ENCODE measurements around the gene RAB5A. TPM values are rescaled to one million over a fixed set of nuclear protein-coding genes. Genes with fewer than 3 reads are reported as not detected.
"Not testable (repeated sequence)": the region's sequence is repeated elsewhere in the genome, so short reads cannot be mapped to it uniquely, and the experiment has no call there.

Gene RAB5A
- total and polyA plus RNA-seq, 12 donors, result 36.8 to 102 (median 52.0) TPM

GRCh38 chr3:19947549-19948225, 790 bp downstream of the RAB5A start:
- Histone ChIP-seq H3K4me3 (peak overlapping the region; percentile 57 to 94 (median 84)), H3K9me3 (replicated peaks in 1 of 3) (no peaks in the 10 kb centered on the region), H3K36me3 (replicated peaks in 1 of 2) (peaks cover 0 to 8% of the 10 kb centered on the region in 2 donors), H3K27ac (peak overlapping the region; percentile 85 to 99 (median 98)), H3K27me3 (no peaks in the 10 kb centered on the region), H3K4me1 (replicated peaks in 1 of 2) (peaks cover 16 to 40% of the 10 kb centered on the region in 2 donors)
- intact Hi-C loops (cut with DNase I), result loop anchor here in 1 of 2 donors (5.0 to 10.0 kb wide), 2 partner anchors 97 to 240 kb away; partner anchors contain the start of genes KAT2B and SGO1
- TF ChIP-seq CTCF (IDR thresholded peaks at IDR 0.05) (no peak), POLR2A (IDR thresholded peaks at IDR 0.05) (no peak)
- DNase-seq, result peak; percentile 65 to 78 (median 68)
- WGBS, 4 donors, result 0 to 3% (median 1%) methylated on average over 3 to 30 of the region's 30 CpGs

- Histone ChIP-seq H3K36me3 (replicated peaks in 1 of 2) (peaks cover 0 to 8% of the 10 kb centered on the region in 2 donors), H3K27ac (peak overlapping the region in 4 of 5 donors; percentile 85 to 99 (median 98)), H3K27me3 (no peaks in the 10 kb centered on the region), H3K4me1 (replicated peaks in 1 of 2) (peaks cover 16 to 40% of the 10 kb centered on the region in 2 donors), H3K9me3 (replicated peaks in 1 of 3) (no peaks in the 10 kb centered on the region), H3K4me3 (peak overlapping the region in 3 of 4 donors; percentile 57 to 94 (median 80))
- intact Hi-C loops (cut with DNase I), result loop anchor here in 1 of 2 donors (5.0 to 10.0 kb wide), 2 partner anchors 97 to 239 kb away; partner anchors contain the start of genes KAT2B and SGO1
- 0 to 8% (median 2%) methylated on average over 2 of the region's 2 CpGs for WGBS, 4 donors
- TF ChIP-seq POLR2A (IDR thresholded peaks at IDR 0.05) (no peak), CTCF (IDR thresholded peaks at IDR 0.05) (no peak)
- no peak for DNase-seq
Measured at GRCh38 chr3:19948226-19948591, 1.3 kb downstream of the RAB5A start.

- 82 to 95% (median 87%) methylated on average over 2 of the region's 2 CpGs for WGBS, 4 donors
- TF ChIP-seq CTCF (IDR thresholded peaks at IDR 0.05) (no peak), POLR2A (IDR thresholded peaks at IDR 0.05) (no peak)
- intact Hi-C loops (cut with DNase I), result no loop called here
- Histone ChIP-seq H3K27ac (no peak overlapping the region), H3K27me3 (no peaks in the 10 kb centered on the region), H3K36me3 (replicated peaks in 1 of 2) (peaks cover 0 to 21% of the 10 kb centered on the region in 2 donors), H3K4me1 (replicated peaks in 1 of 2) (peaks cover 16 to 40% of the 10 kb centered on the region in 2 donors), H3K4me3 (no peak overlapping the region), H3K9me3 (replicated peaks in 1 of 3) (no peaks in the 10 kb centered on the region)
- no peak for DNase-seq
Measured at GRCh38 chr3:19950316-19950715, 3.4 kb downstream of the RAB5A start.

- Histone ChIP-seq H3K36me3 (replicated peaks in 1 of 2) (peaks cover 0 to 21% of the 10 kb centered on the region in 2 donors), H3K27me3 (no peaks in the 10 kb centered on the region), H3K9me3 (replicated peaks in 1 of 3) (no peaks in the 10 kb centered on the region), H3K4me1 (replicated peaks in 1 of 2) (peaks cover 4 to 17% of the 10 kb centered on the region in 2 donors), H3K4me3 (no peak overlapping the region), H3K27ac (no peak overlapping the region)
- WGBS, 4 donors, result 94 to 99% (median 96%) methylated on average over 4 of the region's 4 CpGs
- TF ChIP-seq POLR2A (IDR thresholded peaks at IDR 0.05), result no peak
- no peak for TF ChIP-seq CTCF (IDR thresholded peaks at IDR 0.05)
- DNase-seq, result no peak
- intact Hi-C loops (cut with DNase I), result no loop called here
Measured at GRCh38 chr3:19954676-19955075, 7.8 kb downstream of the RAB5A start.

GRCh38 chr3:19957354-19957753, 10.5 kb downstream of the RAB5A start:
- intact Hi-C loops (cut with DNase I); DNase-seq; H3K4me1 ChIP-seq (replicated peaks in 1 of 2); H3K27ac ChIP-seq; H3K27me3 ChIP-seq; H3K4me3 ChIP-seq; H3K9me3 ChIP-seq (replicated peaks in 1 of 3): not testable (repeated sequence)
- peaks cover 0 to 19% of the 10 kb centered on the region in 2 donors for H3K36me3 ChIP-seq (replicated peaks in 1 of 2)
- 93 to 96% (median 95%) methylated on average over 5 to 9 of the region's 9 CpGs for WGBS, 4 donors
